ENCODE measurements around the gene SEZ6L2. TPM values are rescaled to one million over a fixed set of nuclear protein-coding genes. Genes with fewer than 3 reads are reported as not detected.

The SEZ6L2 gene
- total RNA-seq, 4 donors from 2014 or later = 1.4 to 100 (median 3.1) TPM

- 56 to 58% methylated on average over 12 of the region's 12 CpGs for WGBS, 2 donors
- no peak overlapping the region for H3K4me3 ChIP-seq (ENCODE audit: low read depth, poor library complexity, severe bottlenecking)
- DNase-seq (ENCODE audit: low spot score in 2 of 2) = peak in 1 of 2 donors; percentile 57
- no peak for TF ChIP-seq POLR2A (IDR thresholded peaks at IDR 0.05)
- TF ChIP-seq CTCF (IDR thresholded peaks at IDR 0.05) = no peak
- intact Hi-C loops (cut with DNase I; ENCODE audit: low total_unique reads) = no loop called here
These were observed 27.9 kb upstream of the SEZ6L2 start for GRCh38 chr16:29927070-29927905.

- TF ChIP-seq CTCF (IDR thresholded peaks at IDR 0.05) = no peak
- TF ChIP-seq POLR2A (IDR thresholded peaks at IDR 0.05) = no peak
- no peak for DNase-seq (ENCODE audit: low spot score in 2 of 2)
- intact Hi-C loops (cut with DNase I; ENCODE audit: low total_unique reads) = no loop called here
- 2 to 3% methylated on average over 12 of the region's 12 CpGs for WGBS, 2 donors
- H3K4me3 ChIP-seq (ENCODE audit: low read depth, poor library complexity, severe bottlenecking) = peak overlapping the region; percentile 91
These were observed 27.3 kb upstream of the SEZ6L2 start for GRCh38 chr16:29926711-29927052.

- DNase-seq (ENCODE audit: low spot score in 2 of 2) = peak; percentile 71 to 97
- H3K4me3 ChIP-seq (ENCODE audit: low read depth, poor library complexity, severe bottlenecking) = peak within 1 kb of the TSS; percentile 91
- TF ChIP-seq POLR2A (IDR thresholded peaks at IDR 0.05) (no peak), CTCF (IDR thresholded peaks at IDR 0.05) (no peak)
- WGBS, 2 donors = 0 to 1% methylated on average over 43 to 44 of the region's 89 CpGs
- intact Hi-C loops (cut with DNase I; ENCODE audit: low total_unique reads) = no loop called here
These were observed 26.7 kb upstream of the SEZ6L2 start, which contains the start of gene KCTD13 for GRCh38 chr16:29925781-29926710. Gene KCTD13 (minus strand): TSS chr16:29926226. CDS start chr16:29926033, 193 bp downstream.

GRCh38 chr16:29925105-29925756 lies 25.9 kb upstream of the SEZ6L2 start:
- peak overlapping the region; percentile 91 for H3K4me3 ChIP-seq (ENCODE audit: low read depth, poor library complexity, severe bottlenecking)
- intact Hi-C loops (cut with DNase I; ENCODE audit: low total_unique reads) = no loop called here
- WGBS, 2 donors = 7 to 9% methylated on average over 8 to 9 of the region's 9 CpGs
- DNase-seq (ENCODE audit: low spot score in 2 of 2) = peak in 1 of 2 donors; percentile 62
- TF ChIP-seq POLR2A (IDR thresholded peaks at IDR 0.05) (no peak), CTCF (IDR thresholded peaks at IDR 0.05) (no peak)

GRCh38 chr16:29922986-29923501 lies 23.7 kb upstream of the SEZ6L2 start:
- intact Hi-C loops (cut with DNase I; ENCODE audit: low total_unique reads) = no loop called here
- peak in 1 of 2 donors; percentile 50 for DNase-seq (ENCODE audit: low spot score in 2 of 2)
- WGBS, 2 donors = 95 to 97% methylated on average over 12 of the region's 12 CpGs
- no peak overlapping the region for H3K4me3 ChIP-seq (ENCODE audit: low read depth, poor library complexity, severe bottlenecking)
- TF ChIP-seq CTCF (IDR thresholded peaks at IDR 0.05) (no peak), POLR2A (IDR thresholded peaks at IDR 0.05) (no peak)
